Effector CD8-positive, alpha-beta T cell (primary cell): Measurements from ENCODE around the gene XPO4.
"Not testable (repeated sequence)": the region's sequence is repeated elsewhere in the genome, so short reads cannot be mapped to it uniquely, and the experiment has no call there.

Source experiments
- DNase-seq: peaks from one replicate; lab custom pipeline; 2025; lab: John Stamatoyannopoulos, UW

The XPO4 gene

GRCh38 chr13:20891034-20891433, 11.5 kb downstream of the XPO4 start:
- no peak for DNase-seq

- DNase-seq = not testable (repeated sequence)
Observed at GRCh38 chr13:20890540-20890939, 12.0 kb downstream of the XPO4 start.

- DNase-seq = no peak
Observed at GRCh38 chr13:20882206-20882605, 20.3 kb downstream of the XPO4 start.

GRCh38 chr13:20877902-20878301, 24.6 kb downstream of the XPO4 start:
- DNase-seq = no peak

GRCh38 chr13:20876802-20877201, 25.7 kb downstream of the XPO4 start:
- not testable (repeated sequence) for DNase-seq

- not testable (repeated sequence) for DNase-seq
Observed at GRCh38 chr13:20874439-20874838, 28.1 kb downstream of the XPO4 start.

- DNase-seq = no peak
Observed at GRCh38 chr13:20873348-20873747, 29.2 kb downstream of the XPO4 start.

GRCh38 chr13:20870829-20871228, 31.7 kb downstream of the XPO4 start:
- no peak for DNase-seq

GRCh38 chr13:20869540-20869939, 33.0 kb downstream of the XPO4 start:
- DNase-seq = no peak

- DNase-seq = no peak
Observed at GRCh38 chr13:20867408-20867807, 35.1 kb downstream of the XPO4 start.

- not testable (repeated sequence) for DNase-seq
Observed at GRCh38 chr13:20861666-20862065, 40.9 kb downstream of the XPO4 start.

GRCh38 chr13:20860844-20861243, 41.7 kb downstream of the XPO4 start:
- DNase-seq = no peak

GRCh38 chr13:20856650-20857049, 45.9 kb downstream of the XPO4 start:
- no peak for DNase-seq

- no peak for DNase-seq
Observed at GRCh38 chr13:20851844-20852402, 50.6 kb downstream of the XPO4 start.

- DNase-seq = no peak
Observed at GRCh38 chr13:20848944-20849343, 53.6 kb downstream of the XPO4 start.

- no peak for DNase-seq
Observed at GRCh38 chr13:20848203-20848602, 54.3 kb downstream of the XPO4 start.

- DNase-seq = no peak
Observed at GRCh38 chr13:20847296-20847695, 55.2 kb downstream of the XPO4 start.

GRCh38 chr13:20843166-20843565, 59.4 kb downstream of the XPO4 start:
- DNase-seq = no peak

- DNase-seq = no peak
Observed at GRCh38 chr13:20840568-20840967, 62.0 kb downstream of the XPO4 start.

GRCh38 chr13:20833900-20834679, 68.5 kb downstream of the XPO4 start:
- DNase-seq = no peak

GRCh38 chr13:20832861-20833260, 69.7 kb downstream of the XPO4 start:
- DNase-seq = no peak

GRCh38 chr13:20831933-20832332, 70.6 kb downstream of the XPO4 start:
- DNase-seq = no peak

GRCh38 chr13:20831254-20831653, 71.3 kb downstream of the XPO4 start:
- no peak for DNase-seq
